ENCODE measurements around the gene ADAMTS20.

DNA sequence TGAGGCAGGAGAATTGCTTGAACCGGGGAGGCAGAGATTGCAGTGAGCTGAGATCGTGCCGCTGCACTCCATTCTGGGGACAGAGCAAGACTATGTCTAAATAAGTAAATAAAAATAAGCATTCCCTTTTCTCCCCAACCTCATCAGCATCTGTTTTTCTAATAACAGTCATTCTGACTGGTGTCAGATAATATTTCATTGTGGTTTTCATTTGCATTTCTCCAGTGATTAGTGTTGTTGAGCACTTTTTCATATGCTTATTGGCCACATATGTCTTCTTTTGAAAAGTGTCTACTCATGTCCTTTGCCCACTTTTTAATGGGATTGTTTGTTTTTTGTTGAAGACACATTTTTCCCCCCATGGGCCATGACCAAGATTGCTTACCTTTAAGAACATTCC, 243.2 kb downstream of the ADAMTS20 start:
- TF ChIP-seq, protein P1, sequence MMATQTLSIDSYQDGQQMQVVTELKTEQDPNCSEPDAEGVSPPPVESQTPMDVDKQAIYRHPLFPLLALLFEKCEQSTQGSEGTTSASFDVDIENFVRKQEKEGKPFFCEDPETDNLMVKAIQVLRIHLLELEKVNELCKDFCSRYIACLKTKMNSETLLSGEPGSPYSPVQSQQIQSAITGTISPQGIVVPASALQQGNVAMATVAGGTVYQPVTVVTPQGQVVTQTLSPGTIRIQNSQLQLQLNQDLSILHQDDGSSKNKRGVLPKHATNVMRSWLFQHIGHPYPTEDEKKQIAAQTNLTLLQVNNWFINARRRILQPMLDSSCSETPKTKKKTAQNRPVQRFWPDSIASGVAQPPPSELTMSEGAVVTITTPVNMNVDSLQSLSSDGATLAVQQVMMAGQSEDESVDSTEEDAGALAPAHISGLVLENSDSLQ (IDR thresholded peaks at IDR 0.05) = no peak
- TF ChIP-seq NFRKB (IDR thresholded peaks at IDR 0.05) (no peak), FOXA1 (IDR thresholded peaks at IDR 0.05) (no peak), TARDBP (IDR thresholded peaks at IDR 0.05) (no peak), ELF4 (IDR thresholded peaks at IDR 0.05) (no peak), FOXM1 (IDR thresholded peaks at IDR 0.05; ENCODE audit: borderline replicate concordance) (no peak), SP1 (IDR thresholded peaks at IDR 0.05) (no peak), L3MBTL2 (conservative IDR thresholded peaks at IDR 0.05) (no peak), HDGF (IDR thresholded peaks at IDR 0.05; ENCODE audit: borderline replicate concordance) (no peak), BHLHE40 (IDR thresholded peaks at IDR 0.05; ENCODE audit: borderline replicate concordance) (no peak), FOXK2 (IDR thresholded peaks at IDR 0.05) (no peak), SUZ12 (IDR thresholded peaks at IDR 0.05) (no peak), CTBP1 (IDR thresholded peaks at IDR 0.05; ENCODE audit: borderline replicate concordance) (no peak), LEF1 (IDR thresholded peaks at IDR 0.05; ENCODE audit: borderline replicate concordance) (no peak)
